ENCODE measurements around the gene CCDC97.

Gene CCDC97

GRCh38 chr19:41311613-41312012 is 1.6 kb downstream of the CCDC97 start:
- DNase-seq = no peak
- intact Hi-C loops (cut with DNase I) = no loop called here

- intact Hi-C loops (cut with DNase I) = no loop called here
- DNase-seq = no peak
Observed at GRCh38 chr19:41316306-41316920, 6.4 kb downstream of the CCDC97 start.

- intact Hi-C loops (cut with DNase I) = no loop called here
- DNase-seq = no peak
Observed at GRCh38 chr19:41318696-41319499, 8.9 kb downstream of the CCDC97 start.

DNA sequence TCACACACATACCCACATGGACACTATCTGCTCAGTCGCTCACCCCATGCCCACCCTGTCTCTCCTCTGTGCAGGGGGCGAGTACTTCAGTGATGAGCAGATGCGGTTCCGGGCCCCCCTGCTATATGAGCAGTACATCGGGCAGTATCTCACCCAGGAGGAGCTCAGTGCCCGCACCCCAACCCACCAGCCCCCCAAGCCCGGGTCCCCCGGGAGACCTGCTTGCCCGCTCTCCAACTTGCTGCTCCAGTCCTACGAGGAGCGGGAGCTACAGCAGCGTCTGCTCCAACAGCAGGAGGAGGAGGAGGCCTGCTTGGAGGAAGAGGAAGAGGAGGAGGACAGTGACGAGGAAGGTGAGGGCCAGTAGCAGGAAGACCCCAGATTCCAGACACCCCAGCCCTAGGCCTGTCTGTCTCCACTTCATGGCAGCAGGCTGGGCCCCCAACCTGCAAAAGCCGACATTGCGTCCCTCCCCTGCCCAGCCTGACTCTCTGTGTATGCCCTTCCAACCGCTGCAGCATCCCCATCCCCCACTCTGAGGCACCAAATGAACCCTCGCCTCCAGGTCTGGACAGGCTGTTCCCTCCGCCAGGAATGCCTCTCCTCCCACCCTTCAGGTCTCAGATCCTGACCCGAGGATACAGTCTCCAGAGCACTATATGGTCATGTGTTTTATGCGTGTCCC is 9.7 kb downstream of the CCDC97 start:
- intact Hi-C loops (cut with DNase I) = no loop called here
- DNase-seq = no peak

DNA sequence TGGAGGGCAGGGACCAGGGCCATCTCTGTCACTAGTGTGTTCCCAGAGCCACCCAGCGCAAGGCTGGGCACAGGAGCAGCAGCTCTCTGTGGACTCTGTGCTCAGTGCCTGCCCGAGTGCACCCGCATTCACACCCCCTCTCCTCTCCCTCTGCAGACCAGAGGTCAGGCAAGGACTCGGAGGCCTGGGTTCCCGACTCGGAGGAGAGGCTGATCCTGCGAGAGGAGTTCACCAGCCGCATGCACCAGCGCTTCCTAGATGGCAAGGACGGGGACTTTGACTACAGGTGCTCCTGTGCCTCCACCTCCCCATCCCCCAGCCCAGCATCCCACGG is 10.2 kb downstream of the CCDC97 start:
- intact Hi-C loops (cut with DNase I) = no loop called here
- no peak for DNase-seq

DNA sequence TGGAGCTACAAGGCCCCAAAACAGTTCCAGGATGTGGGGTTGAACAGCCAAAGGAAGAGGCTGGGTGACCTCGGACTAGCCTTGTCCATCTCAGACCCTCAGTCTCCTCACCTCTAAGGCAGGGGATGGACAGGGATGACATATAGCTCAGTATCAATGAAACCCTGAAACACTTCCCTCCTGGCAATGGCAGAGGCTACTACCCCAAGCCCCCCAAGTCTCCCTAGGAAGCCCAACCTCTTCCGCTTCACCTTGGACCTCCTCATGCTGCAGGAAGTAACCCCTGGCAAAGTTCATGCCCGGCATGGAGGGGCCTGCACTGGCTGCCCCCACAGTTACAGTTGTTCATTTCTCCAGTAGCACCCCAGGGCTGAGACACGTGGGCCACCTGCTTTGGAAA is 10.6 kb downstream of the CCDC97 start:
- DNase-seq = no peak
- intact Hi-C loops (cut with DNase I) = no loop called here

DNA sequence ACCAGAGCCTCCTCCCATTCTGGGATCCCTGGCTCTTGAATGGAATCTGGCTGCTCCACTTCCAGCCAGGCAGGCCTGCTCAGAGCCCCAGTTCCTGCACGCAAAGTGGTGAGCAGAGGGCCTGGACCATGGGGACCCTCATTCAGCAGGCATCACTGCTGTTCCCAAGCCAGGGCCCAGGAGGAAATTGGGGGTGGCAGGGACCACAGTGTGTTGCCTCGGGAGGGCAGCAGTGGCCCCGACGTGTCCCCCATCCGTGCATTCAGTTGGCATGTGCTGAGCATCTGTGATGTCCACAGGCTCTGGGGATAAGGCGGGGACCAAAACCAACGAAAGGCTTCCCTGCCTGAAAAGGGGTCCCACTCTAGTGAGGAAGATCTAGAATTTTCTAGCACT is 11.2 kb downstream of the CCDC97 start:
- intact Hi-C loops (cut with DNase I) = no loop called here
- DNase-seq = no peak

DNA sequence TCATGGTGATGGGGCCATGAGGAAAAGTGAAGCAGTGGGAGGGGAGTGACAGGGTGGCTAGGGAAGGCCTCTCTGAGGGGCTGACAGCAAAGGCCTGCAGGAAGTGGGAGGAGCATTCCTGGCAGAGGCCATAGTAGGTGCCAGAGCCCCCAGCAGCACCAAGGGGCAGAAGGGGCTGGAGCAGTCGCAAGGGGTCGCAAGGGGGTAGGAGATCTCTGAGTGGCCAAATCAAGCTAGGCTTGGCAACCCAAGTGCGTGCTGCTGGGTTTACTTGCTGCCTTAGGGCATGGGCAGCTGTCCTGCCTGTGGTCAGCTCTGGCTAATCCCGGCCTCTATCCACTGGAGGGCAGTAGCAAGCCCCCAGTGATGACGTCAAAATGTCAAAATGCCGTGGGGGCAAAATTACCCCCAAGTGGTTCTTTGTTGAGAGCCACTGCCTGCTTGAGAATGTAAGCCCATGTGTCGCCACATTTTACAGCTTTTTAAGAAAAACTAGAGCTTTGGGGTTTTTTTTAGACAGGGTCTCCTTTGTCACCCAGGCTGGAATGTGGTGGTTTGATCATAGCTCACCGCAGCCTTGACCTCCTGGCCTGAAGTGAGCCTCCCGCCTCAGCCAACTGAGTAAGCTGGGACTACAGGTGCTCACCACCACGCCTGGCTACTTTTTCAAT is 11.8 kb downstream of the CCDC97 start:
- DNase-seq = peak in 4 of 42 donors; percentile 12 to 51 (median 30)
- intact Hi-C loops (cut with DNase I) = no loop called here

GRCh38 chr19:41322451-41322850 is 12.5 kb downstream of the CCDC97 start:
- DNase-seq = no peak
- intact Hi-C loops (cut with DNase I) = no loop called here

- no peak for DNase-seq
- intact Hi-C loops (cut with DNase I) = no loop called here
Observed at GRCh38 chr19:41323023-41323422, 13.1 kb downstream of the CCDC97 start.

- peak in 1 of 42 donors; percentile 27 for DNase-seq
- intact Hi-C loops (cut with DNase I) = no loop called here
Observed at GRCh38 chr19:41323430-41324125, 13.6 kb downstream of the CCDC97 start.

- intact Hi-C loops (cut with DNase I) = no loop called here
- peak in 1 of 42 donors; percentile 10 for DNase-seq
Observed at GRCh38 chr19:41324231-41324702, 14.3 kb downstream of the CCDC97 start.

- intact Hi-C loops (cut with DNase I) = no loop called here
- peak in 16 of 42 donors; percentile 19 to 70 (median 41) for DNase-seq
Observed at GRCh38 chr19:41324921-41325639, 15.1 kb downstream of the CCDC97 start.

- DNase-seq = peak in 1 of 42 donors; percentile 15
- intact Hi-C loops (cut with DNase I) = no loop called here
Observed at GRCh38 chr19:41325640-41325946, 15.6 kb downstream of the CCDC97 start.

DNA sequence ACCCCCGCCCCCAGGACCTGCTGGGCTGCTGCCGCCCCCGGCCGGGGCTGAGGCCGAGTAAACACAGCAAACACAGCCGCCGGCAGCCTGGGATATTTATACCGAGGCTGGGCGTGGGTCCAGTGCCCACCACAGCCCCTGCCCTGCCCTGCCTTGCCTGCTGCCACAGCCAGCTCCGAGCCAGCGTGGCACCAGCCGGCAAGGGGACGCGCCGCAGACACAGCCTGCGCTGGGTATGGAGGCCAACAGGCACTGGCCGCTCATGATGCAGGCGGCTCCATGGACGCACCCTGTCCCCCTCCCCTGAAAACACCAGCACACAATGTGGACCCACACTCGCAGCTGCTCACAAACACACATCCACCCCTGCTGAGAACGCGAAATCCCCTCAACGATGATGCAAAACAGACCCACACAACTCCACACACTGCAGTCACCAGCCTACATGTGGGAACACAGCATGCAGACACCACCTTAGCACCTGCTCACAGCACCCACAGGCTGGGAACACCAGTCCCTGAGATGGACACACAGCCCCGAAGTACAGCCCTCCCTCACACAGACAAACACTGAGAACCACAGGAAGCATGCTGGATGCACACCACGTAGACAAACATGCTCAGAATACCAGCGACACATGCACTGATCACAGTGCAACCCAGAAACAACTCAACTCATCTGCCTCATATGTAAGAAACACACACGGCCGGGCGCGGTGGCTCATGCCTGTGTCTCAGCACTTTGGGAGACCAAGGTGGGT is 16.2 kb downstream of the CCDC97 start:
- peak in 12 of 42 donors; percentile 14 to 50 (median 35) for DNase-seq
- intact Hi-C loops (cut with DNase I) = no loop called here

GRCh38 chr19:41327076-41327575 is 17.2 kb downstream of the CCDC97 start:
- intact Hi-C loops (cut with DNase I) = no loop called here
- no peak for DNase-seq

DNA sequence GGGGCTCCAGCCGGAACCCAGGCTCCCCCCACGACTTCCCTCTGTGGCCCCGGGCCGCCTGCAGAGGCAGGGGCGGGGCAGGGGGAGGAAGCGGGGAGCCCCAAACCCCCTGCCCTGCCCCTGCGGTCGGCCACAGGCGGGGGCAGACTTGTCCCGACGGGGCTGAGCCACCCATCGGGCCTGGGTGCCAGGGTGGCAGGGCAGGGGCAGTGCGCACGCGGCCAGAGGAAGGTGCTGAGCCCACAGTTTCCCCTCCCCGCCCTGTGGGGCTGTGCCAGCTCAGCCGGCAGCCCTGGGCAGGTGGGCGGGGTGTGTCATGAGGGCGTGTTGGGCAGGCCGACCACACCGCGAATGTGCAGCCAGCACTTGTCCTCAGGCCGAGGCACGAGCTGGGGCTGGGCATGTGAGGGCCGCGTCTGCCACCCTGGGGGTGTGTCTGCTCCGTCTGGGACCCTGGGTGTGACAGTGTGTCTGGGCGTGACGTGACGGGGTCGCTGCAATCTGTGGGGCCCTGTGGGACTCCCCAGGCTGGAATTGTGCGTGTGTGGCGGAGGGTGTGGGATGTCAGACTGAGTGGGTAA is 17.7 kb downstream of the CCDC97 start:
- intact Hi-C loops (cut with DNase I) = no loop called here
- peak in 22 of 42 donors; percentile 16 to 68 (median 45) for DNase-seq

All from head of caudate nucleus (tissue), 42 donors.